Stimulated activated CD4-positive, alpha-beta T cell treated with anti-CD3 and anti-CD28 coated beads, Interleukin-2, amount 100 ng/mL, for 48 hours (primary cell): Measurements from ENCODE around the gene PLXNA4.

Experiments
- DNase-seq, 2 donors: peaks; one replicate each; pipeline ENCODE4 v3.0.0-alpha.2; 2020

The PLXNA4 gene

DNA sequence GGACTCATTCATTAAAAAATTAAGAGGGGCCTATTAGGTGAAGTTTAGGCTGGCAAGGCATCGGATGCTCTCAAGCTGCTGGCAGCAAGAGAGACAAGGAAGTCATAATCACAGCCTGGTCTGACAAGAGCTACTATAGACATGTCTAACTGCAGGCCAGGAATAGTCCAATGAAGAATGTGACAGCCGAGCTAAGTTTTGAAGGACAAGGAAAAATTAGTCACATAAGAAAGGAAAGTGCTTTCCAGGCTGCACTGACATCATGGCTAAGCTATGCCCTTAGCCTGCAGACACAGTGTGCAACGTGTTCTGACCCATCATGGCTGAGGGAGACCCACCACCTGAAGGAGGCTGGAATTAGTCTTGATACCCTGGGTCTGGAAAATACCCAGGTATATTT lies 281.1 kb downstream of the PLXNA4 start:
- DNase-seq, result no peak

DNA sequence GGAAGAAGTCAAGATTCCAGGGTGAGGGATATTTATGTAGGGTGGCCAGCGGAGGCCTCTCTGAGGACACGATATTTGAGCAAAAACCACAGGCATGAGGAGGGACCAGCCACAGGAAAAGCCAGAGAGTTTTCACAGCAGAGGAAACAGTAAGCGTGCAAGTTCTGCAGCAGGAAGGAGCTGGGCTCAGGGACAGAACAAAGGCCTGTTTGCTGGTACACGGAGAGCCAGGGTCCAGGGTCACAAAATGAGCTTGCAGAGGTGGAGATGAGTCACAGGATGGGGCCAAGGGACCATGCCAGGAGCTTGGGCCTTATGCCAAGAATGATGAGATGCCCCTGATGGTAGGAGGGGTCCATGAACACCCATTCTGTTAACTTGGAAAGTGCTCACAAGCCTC lies 283.5 kb downstream of the PLXNA4 start:
- no peak for DNase-seq

DNA sequence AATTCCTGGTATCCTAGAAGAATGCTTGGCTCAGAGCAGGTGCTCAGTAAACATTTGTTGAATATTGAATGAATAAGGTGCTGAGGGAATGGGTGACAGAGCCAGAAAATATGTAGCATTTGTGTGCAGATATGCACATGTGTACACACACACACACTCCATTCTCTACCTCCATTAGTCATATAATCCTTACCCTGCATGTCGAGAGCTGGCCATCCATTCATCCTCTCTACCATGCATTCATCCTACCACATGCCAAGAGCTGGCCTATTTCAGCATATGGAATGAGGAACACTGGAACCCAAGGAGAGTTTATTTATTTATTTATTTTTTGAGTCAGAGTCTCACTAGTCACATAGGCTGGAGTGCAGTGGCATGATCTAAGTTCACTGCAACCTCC lies 284.8 kb downstream of the PLXNA4 start:
- DNase-seq, result no peak

DNA sequence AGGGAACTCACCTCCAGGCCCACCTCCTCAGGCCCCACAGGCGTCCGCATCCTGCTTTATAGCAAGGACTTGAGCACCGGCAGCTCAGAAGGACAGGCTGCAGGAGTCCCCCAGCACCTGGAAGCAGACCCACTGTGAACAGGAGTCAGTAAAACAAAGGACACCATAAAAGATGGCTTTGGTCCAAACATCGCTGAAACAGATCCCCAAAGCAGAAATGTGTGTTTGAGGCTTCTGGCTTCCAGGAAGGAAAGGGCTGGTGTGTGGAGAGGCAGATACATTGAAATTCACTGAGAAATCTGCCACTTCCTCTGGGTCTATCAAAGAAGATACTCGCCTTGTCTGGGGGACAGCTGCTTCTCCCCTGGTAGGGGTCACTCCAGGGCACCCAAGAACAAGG lies 286.2 kb downstream of the PLXNA4 start:
- no peak for DNase-seq

DNA sequence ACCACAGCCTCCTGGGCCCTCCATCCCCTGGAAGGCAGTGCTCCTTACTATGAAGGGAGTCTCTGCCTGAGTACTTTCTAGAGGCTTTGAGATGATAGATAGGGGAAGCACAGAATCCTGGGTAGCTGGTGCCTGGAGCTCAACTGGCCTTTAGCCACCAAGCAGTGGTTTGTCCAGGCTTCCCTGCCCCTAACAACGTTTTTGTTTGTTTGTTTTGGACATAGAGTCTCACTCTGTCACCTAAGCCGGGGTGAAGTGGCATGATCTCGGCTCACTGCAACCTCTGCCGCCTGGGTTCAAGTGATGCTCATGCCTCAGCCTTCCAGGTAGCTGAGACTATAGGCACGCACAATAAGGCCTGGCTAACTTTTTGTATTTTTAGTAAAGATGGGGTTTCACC lies 289.4 kb downstream of the PLXNA4 start:
- no peak for DNase-seq

DNA sequence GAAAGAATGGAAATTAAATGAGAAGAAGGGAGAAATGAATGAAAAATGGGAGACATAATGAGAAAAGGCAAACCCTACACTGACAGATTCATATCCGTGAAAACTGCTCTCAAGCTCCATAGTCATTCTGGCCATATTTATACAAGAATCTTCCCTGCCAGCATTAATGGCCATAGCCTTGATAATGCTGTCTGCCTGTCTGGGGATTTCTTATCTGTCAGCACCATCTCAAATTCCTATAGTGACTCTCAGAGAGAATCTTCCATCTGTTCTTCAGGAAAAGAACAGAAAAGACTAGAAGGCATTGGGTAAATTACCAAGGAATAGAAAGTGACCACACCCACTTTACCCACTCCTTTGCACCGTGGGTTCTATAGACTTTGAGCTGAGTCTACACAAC lies 295.9 kb downstream of the PLXNA4 start:
- no peak for DNase-seq

DNA sequence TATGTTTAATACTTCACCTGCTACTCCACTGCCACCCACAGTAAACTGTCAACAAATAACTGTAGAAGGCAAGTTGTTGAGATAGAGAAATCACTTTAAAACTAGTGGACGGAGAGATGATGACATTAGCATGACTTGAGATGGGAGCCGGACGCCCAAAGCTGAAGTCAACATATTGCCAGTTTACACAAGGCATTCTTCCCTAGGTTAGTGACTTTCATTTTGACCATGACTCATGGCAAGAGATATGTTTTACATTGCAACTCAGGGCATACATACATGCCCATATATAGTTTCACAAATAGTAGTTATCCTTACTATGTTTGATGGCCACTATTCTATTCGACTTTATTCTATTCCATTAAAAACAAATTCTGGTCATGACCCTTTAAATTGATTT lies 296.6 kb downstream of the PLXNA4 start:
- DNase-seq, result no peak

DNA sequence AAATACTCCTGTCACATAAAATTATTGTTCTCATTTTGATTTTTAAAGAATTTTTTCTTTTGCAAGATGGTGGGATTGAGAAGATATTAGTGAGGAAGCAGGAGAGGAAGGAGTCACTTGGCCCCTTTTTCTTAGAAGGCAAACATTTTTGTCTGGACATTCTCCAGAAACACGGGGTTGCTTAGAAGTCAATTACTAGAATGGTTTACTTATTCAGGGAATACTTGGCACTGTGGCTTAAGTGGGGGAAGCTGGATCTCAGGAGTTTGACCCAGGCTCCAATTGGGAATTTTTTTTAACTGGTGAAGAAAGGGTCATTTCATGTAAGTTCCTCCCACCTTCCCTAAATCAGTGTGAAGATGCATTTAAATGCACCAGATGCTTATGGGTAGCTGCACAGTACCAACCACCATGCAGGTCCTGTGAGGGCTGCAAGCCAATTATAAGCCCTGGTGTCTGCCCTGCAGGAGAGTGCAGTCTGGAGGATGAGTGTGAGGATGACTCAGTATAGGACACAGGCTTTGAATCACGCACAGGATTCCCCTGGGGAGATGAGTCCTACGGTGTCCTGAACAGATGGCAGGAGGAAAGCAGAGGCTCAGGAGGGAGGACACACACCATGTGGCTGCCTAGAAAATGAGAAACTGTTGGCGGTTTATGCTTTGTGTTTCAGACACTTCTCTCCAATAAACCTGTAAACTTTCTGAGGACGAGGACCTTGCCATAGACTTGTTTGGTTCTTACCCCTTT lies 299.1 kb downstream of the PLXNA4 start:
- no peak for DNase-seq

DNA sequence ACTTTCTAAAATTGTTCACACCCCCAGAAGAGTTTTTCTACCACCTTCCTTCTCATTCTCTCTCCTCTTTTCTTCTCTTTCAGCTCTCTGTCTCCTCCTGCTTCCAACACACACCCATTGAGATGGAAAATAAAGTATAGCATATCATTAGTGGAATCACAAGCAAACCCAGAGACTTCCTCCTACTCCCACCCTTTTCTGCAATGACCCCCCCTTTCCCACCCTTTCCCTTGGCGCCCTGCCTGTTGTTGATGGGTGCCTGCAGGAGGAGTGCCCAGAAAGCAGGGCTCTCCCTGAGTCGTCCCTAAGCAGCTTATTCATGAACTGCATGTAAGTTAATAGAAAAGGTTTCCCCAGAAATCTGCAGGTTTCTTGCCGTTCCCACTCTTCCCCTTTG lies 300.0 kb downstream of the PLXNA4 start:
- DNase-seq, result no peak

DNA sequence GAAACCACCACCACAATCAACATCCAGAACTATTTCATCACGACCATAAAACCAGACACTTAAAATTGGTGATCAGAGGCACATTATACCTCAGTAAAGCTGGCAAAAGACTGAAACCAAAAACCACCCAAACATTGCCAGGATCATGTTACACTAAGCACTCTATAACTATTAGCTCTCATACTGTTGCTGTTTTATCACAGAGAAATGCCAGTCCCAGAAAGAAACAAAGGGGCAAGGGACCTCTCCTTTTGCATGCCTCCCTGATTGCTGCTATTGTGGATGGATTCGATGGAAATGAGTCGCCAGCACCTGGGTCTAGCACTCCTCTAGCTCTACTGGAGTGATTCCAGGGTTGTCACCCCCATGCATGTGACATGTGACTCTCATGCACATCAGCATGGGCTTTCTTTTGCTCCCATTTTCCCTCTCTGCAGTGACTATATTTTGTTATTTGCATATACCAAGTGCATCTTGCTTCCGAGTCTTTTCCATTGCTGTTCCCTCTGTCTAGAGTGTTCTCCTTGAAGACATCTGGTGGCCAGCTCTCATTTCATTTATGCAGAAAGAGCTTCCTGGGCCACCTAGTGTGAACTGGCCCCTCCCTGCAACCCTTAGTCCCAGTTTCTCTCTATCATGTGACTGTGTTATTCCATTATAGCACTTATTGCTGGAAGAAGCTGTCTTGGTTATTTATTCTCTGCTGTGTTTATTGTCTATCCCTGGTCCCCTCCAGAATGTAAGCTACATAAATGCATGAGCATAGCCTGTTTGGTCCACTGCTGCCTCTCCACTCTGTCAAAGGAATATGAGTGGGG lies 300.6 kb downstream of the PLXNA4 start:
- no peak for DNase-seq

DNA sequence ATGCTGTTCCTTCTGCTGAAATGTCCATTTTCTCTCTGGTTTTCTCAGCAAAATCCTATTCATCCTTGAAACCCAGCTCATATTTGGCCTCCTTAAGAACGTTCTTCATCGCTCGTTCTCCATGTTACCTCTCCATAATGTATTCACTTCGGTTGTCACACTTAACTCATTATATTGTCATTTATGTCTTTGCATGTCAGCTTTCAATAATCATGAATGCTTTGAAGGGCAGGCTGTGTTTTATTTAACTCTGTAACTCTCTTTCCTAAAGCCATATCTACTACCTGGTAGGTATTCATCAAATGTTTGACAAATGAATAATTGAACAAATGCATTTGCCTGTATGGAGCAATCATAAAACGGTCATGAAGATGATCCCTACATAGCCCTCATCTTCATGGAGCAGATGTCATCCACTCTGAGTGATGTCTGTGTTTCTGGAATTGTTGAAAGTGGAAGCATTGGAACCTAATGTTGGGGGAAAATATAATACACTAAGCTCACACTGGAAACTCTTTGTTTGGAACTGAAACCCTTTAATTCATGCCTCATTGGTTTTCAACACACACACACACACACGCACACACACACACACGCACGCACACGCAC lies 303.4 kb downstream of the PLXNA4 start:
- no peak for DNase-seq

DNA sequence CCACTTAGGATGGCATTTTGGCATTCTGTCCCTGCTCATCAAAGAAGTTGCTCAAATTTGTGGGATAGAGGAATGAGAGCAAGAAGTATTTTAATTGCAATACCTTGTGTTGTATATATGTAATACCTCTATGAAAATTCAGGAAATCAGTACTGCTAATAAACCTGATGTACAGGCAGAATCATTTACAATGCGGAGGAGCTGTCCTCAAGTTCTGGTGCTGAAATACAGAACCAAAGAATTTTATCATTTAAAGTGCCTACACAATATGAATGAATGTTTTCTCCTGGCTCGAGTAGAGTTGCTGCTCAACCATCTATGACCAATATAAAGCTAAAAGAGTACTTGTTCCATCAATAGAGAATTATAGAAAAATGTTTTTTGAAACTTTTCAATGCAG lies 305.8 kb downstream of the PLXNA4 start:
- no peak for DNase-seq

DNA sequence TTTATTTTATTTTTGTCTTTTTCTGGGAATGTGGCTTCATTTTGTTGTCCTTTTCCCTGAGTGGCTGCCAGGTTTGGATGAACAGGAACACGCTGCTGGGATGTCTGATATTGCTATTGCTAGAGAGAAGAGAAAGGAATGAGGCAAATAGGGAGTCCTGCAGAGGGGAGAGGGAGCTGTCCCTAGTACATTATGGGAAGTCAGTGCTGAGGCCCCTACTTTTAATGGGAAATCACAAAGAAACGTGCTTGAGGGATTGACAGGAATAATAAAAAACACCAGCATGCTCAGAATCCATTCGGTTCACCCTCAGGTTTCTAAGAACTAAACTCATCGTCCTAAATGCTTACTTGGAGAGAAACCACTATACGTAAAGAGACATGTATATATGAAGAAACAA lies 306.6 kb downstream of the PLXNA4 start:
- DNase-seq, result no peak

DNA sequence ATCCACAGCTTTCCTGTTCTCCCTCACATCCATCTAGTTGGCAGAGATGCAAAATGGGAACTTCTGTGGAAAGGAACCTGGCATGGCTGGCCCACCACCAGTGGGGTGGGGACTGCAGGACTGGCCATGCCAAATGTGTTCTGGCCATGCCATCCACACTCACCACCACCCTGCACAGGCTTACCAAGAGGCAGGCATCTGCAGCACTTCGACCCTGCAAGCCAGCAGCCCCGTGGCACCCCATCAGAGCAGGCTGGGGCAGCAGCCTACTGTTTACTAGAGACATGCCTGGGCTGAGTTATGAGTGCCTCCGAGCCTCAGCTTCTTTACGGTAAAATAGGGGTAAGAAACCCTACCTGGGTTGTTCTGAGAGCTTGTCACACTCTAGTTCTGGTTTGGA lies 313.1 kb downstream of the PLXNA4 start:
- no peak for DNase-seq

DNA sequence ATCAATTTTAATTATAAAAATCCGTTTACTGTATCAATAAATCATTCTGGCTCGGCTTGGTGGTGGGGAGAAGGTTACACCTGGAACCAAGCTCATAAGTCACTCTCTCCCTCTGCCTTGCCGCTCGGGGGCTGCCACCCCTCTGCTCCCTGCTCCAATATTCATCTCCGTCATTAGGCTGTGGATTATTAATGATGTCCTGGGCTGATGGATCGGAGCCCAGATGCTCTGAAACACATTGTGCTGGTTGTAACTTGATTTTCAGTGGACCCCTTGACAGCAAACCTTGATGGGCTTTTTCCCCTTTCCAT lies 314.2 kb downstream of the PLXNA4 start:
- DNase-seq, result no peak

DNA sequence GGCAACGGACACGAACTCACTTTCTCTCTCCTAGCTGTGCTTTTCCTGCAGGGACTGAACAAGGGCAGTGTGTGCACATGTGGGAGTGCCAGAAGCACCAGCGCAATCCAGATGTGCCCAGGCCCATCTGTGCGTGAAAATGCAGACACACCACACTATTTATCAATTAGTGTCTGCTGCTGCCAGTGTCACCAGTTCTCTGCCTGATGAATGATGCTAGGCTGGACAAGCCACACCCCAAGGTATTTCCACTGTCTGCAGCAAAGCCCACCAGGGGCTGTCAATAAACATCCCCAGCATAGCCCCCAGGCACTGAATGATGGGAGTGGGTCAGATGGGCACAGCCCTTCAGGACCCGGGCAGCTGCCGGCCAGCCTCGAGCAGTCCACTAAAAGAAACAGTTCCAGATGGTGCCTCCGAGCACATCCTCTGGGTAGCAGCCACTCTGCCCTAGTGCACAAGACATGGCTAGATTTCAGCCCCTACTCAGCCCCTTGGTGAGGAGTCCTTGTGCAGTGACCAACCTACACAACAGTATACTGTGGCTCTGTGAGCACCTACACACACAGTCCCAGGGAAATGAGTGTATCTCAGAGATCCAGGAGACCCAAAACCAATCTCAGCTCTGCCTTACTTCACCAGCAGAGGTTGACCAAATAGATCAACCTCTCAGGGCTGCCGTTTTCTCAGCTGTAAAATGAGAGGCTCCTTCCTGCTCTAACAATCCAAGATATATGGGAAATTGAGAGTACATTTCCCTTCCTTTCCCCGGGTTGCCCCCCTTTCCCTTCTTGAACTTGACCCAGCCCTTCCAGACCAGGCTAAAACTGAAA lies 314.7 kb downstream of the PLXNA4 start:
- DNase-seq, result no peak

DNA sequence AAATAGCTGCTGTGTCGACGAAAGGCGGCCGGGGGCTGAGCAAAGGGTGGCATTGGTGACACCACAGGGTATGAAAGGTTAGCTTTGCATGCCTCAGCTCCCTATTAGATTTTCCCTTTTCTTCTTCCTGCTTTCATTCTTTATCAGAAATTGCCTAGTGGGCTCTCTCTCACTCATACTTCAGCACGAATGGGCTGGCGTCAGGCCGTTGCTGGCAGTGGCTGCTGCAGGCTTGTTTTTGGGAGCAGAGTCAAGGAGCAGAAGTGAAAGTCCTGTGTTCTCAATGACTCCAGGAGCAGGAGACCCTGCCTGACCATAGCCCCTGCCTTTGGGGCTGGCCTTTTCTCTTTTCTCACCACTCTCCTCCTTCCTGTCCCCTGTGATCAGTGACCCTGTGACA lies 318.0 kb downstream of the PLXNA4 start:
- DNase-seq, result no peak

DNA sequence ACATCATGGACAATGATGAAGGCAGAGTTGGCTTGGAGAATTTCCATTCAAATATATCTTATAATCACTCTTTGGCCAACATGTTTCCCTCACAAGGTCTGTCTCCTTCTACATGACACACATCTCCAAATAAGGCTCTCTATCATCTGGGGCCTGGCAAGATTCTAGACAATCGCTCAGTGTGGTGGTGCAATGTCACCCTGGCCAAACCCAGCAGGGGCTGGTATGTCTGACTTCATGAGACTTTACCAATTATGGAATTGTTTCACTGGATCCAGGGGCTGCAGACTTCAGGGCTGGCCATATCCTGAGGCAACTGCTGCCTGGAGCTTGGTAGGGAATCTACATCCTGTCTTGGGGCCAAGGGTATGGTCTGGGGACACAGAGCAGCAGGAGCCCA lies 319.0 kb downstream of the PLXNA4 start:
- no peak for DNase-seq

DNA sequence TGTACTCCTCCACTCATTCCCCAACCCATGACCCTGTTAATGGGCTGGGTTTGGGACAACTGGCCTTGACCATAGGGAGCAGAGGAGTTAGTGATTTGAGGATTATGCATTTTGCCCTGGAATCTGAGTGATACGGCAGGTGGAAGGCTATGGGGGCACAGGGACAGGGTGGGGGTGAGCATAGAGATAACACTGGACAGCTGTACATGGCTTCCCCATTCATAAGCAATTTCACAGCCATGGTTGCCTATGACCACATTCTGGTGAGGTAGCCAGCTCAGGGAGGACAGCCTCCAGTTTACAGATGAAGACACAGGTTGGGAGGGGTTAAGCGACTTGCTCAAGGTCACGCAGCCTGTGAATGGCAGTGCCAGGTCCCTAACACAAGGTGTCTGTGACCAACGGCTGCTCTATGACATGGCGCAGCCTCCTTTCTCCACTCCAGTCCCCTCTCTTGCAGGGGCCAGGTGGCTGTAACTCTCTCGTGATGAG lies 319.5 kb downstream of the PLXNA4 start:
- DNase-seq, result no peak

DNA sequence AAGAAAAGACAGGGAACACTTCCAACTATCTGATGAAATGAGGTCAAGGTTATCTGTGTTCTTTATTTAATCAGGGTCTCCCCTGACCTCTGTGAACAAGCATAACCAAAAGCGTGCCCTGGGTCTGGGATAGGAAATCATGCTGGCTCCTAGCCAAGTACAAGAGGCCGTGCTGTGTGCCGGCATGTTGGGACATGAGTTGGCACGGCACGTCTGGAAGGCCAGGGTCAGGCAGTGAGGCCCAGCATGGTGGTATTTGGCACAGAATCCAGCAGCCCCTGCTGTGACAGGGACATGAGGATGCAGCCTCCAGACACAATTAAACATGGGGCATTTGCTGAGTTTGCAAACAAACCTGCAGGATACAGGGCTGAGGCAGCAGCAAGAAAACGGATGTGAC lies 320.4 kb downstream of the PLXNA4 start:
- DNase-seq, result no peak

DNA sequence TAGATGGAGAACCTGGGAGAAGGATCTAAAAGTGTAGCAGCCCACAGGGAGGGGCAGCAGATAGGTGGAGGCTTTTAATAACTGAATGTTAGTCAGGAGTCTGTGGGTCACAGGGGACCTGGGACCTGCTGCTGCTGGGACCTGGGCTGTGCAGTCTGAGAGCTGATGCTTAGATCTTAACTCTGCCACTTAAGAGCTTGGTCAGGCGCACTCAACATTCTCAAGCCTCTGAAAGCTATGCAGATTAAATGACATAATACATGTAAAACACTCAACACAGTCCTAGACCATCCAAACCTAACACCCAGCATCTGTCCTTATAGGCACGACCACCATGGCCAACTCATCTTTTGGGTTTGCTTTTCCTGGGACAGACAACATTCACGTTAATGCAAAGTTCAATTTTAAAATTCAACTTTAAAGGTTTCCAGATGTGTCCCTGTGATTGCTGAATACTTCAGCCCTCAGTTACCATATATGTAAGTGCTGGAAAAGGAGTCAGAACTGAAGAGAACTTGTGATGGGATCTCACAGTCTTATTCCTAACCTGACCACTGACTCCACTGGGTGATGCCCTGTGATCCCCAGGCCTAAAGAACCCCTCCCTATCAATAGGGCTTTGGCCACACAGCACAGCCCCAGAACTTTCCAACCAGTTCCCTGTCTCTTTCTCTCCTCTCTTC lies 321.0 kb downstream of the PLXNA4 start:
- no peak for DNase-seq

DNA sequence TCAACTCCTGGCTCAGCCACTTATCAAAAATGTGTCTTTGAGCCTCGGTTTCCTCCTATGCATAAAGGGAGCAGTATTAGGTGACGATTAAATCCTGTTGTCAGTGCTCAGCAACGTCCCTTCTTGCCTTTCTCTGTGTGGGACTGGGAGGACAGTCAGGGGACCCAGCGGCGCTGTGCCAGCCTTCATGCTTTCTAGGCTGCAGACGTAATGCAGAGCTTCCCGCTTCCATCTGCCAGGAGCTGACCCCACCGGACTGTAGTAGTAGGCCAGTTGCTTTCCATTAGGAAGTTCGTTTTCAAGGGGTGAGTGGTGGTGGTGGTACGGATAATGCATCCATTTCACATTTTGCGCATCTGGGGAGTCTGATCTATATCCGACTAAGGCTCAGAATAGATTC lies 321.8 kb downstream of the PLXNA4 start:
- DNase-seq, result no peak

DNA sequence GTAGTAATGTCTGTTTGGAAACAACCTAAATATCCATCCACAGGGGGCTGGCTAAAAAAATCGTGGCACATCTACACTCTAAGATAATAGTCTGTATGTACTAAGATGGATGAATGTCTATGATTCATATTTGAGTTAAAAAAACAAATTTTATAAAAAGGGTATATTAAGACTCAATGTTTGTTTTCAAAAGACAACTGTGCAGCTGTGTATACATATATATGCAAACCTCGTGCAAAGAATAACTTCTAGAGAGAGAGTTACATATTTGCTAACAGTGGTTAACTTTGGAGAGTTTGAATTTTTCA lies 323.5 kb downstream of the PLXNA4 start:
- DNase-seq, result no peak
